Transverse colon (tissue), 4 donors: Measurements from ENCODE around the gene MDFIC. TPM values are rescaled to one million over a fixed set of nuclear protein-coding genes. Genes with fewer than 3 reads are reported as not detected.

Experiments
- DNase-seq: peaks from one replicate; pipeline ENCODE4 v3.0.0-alpha.2; 2019
- H3K27ac ChIP-seq, 4 donors: fragments of 200-600 bp; sonication (generic); 2 replicates each; pipeline ENCODE4 v1.5.1; 2016 to 2018; ENCODE audit warnings: inconsistent platforms in 4 of 4
- H3K27me3 ChIP-seq: fragments of 200-600 bp; sonication (generic); 2 replicates; pipeline ENCODE4 v1.5.1; 2017; ENCODE audit warnings: inconsistent platforms
- H3K36me3 ChIP-seq, 4 donors: fragments of 200-600 bp; sonication (generic); 2 replicates each; pipeline ENCODE4 v1.5.1; 2017 to 2019; ENCODE audit warnings: inconsistent platforms in 4 of 4
- H3K4me1 ChIP-seq, 4 donors: fragments of 200-600 bp; sonication (generic); 2 replicates each; pipeline ENCODE4 v1.5.1; 2017 to 2020; ENCODE audit warnings: inconsistent platforms in 4 of 4
- H3K4me3 ChIP-seq, 4 donors: fragments of 200-600 bp; sonication (generic); 1 replicate in 1 of 4; 2 replicates in 3 of 4; pipeline versions ENCODE4 v1.5.1 to v1.6.1; 2017 to 2019; ENCODE audit warnings: inconsistent platforms in 4 of 4
- H3K9me3 ChIP-seq, 2 donors: fragments of 200-600 bp; sonication (generic); 2 replicates each; pipeline ENCODE4 v1.5.1; 2017 to 2019; ENCODE audit warnings: inconsistent platforms in 2 of 2
- CTCF ChIP-seq, 5 experiments: fragments of 200-600 bp in 3 of 5; fragments of 450-650 bp in 2 of 5; sonication (generic) in 3 of 5; IDR thresholded peaks; 1 replicate in 2 of 5; 2 replicates in 3 of 5; pipeline ENCODE4 v1.5.1; 2016 to 2017; ENCODE audit warnings: antibody characterized with exemption in 5 of 5, inconsistent platforms in 3 of 5, mild to moderate bottlenecking in 2 of 5, moderate library complexity in 1 of 5
- EP300 ChIP-seq: sonication (generic); formaldehyde crosslinking; IDR thresholded peaks from one replicate; pipeline ENCODE4 v1.6.1; 2017; ENCODE audit warnings: antibody characterized with exemption, low read depth
- POLR2A ChIP-seq: fragments of 450-650 bp; IDR thresholded peaks from one replicate; pipeline ENCODE4 v1.6.1; 2016; ENCODE audit warnings: antibody characterized with exemption, mild to moderate bottlenecking, moderate library complexity
- POLR2AphosphoS5 ChIP-seq, 3 donors: sonication (generic); formaldehyde crosslinking; IDR thresholded peaks; one replicate each; pipeline ENCODE4 v1.6.1; 2016; ENCODE audit warnings: antibody characterized with exemption in 3 of 3
- WGBS, 2 donors: methylation state at CpG; one replicate each; pipeline ENCODE4 v1.1.5; 2018; ENCODE audit warnings: low coverage in 1 of 2; 5-methylcytosine and 5-hydroxymethylcytosine counted together
- in situ Hi-C, 4 donors: fragments of 200-750 bp; cut with MboI; loops; one replicate each; pipeline versions ENCODE4 v1.15.0 to v1.15.1; 2017; ENCODE audit warnings: low sequenced_read_pairs in 3 of 4, low pct_ligation_motif_present in 1 of 4, low pct_unique_long_range_greater_than_20kb in 1 of 4
- intact Hi-C: fragments of 100-400 bp; cut with DNase I; formaldehyde crosslinking; loops from one replicate; pipeline ENCODE4 v1.15.1; 2023; ENCODE audit warnings: low total_unique reads
- total RNA-seq, 4 donors: library from RNA; depleted of rRNA; stranded (reverse); fragments of >200 nt; gene quantifications; one replicate each; pipeline ENCODE4 v1.1.0, GENCODE V29; 2016

MDFIC gene
- total RNA-seq, 4 donors from 2014 or later, result 4.5 to 14.8 (median 9.6) TPM

GRCh38 chr7:115024276-115024675 is 102.4 kb downstream of the MDFIC start:
- in situ Hi-C loops, result no loop called here
- no peak overlapping the region for H3K27ac ChIP-seq
- intact Hi-C loops, result no loop called here
- H3K9me3 ChIP-seq, result no peaks in the 10 kb centered on the region
- TF ChIP-seq EP300, result no peak
- no peak for TF ChIP-seq CTCF (IDR thresholded peaks at IDR 0.05)
- TF ChIP-seq POLR2AphosphoS5 (IDR thresholded peaks at IDR 0.05), result no peak
- no peak for TF ChIP-seq POLR2A
- no peak for DNase-seq
- no peaks in the 10 kb centered on the region for H3K4me1 ChIP-seq
- H3K4me3 ChIP-seq, result no peak overlapping the region
- WGBS, 2 donors, result 52 to 73% methylated on average over 3 of the region's 3 CpGs
- no peaks in the 10 kb centered on the region for H3K27me3 ChIP-seq
- H3K36me3 ChIP-seq, result no peaks in the 10 kb centered on the region

GRCh38 chr7:115032715-115033703 is 111.1 kb downstream of the MDFIC start:
- Histone ChIP-seq H3K4me3 (no peak overlapping the region), H3K36me3 (no peaks in the 10 kb centered on the region), H3K27ac (no peak overlapping the region), H3K9me3 (no peaks in the 10 kb centered on the region), H3K27me3 (no peaks in the 10 kb centered on the region), H3K4me1 (peaks cover 0 to 3% (median 0%) of the 10 kb centered on the region in 4 donors)
- intact Hi-C loops, result no loop called here
- in situ Hi-C loops, result no loop called here
- 62 to 76% methylated on average over 4 to 5 of the region's 5 CpGs for WGBS, 2 donors
- TF ChIP-seq POLR2A (no peak), CTCF (IDR thresholded peaks at IDR 0.05) (no peak), POLR2AphosphoS5 (IDR thresholded peaks at IDR 0.05) (no peak), EP300 (no peak)
- DNase-seq, result no peak

GRCh38 chr7:115033917-115034459 is 112.1 kb downstream of the MDFIC start:
- Histone ChIP-seq H3K4me3 (no peak overlapping the region), H3K27ac (no peak overlapping the region), H3K9me3 (no peaks in the 10 kb centered on the region), H3K4me1 (peaks cover 0 to 3% (median 0%) of the 10 kb centered on the region in 4 donors), H3K36me3 (no peaks in the 10 kb centered on the region), H3K27me3 (no peaks in the 10 kb centered on the region)
- DNase-seq, result no peak
- in situ Hi-C loops (no loop called here), intact Hi-C loops (no loop called here)
- TF ChIP-seq POLR2A (no peak), EP300 (no peak), POLR2AphosphoS5 (IDR thresholded peaks at IDR 0.05) (no peak), CTCF (IDR thresholded peaks at IDR 0.05) (no peak)
- 76 to 90% methylated on average over 1 of the region's 1 CpG for WGBS, 2 donors

GRCh38 chr7:115034515-115034914 is 112.6 kb downstream of the MDFIC start:
- no peaks in the 10 kb centered on the region for H3K27me3 ChIP-seq
- peaks cover 0 to 3% (median 0%) of the 10 kb centered on the region in 4 donors for H3K4me1 ChIP-seq
- H3K9me3 ChIP-seq, result no peaks in the 10 kb centered on the region
- intact Hi-C loops, result no loop called here
- WGBS, 2 donors, result 77 to 87% methylated on average over 1 to 2 of the region's 2 CpGs
- DNase-seq, result no peak
- H3K36me3 ChIP-seq, result no peaks in the 10 kb centered on the region
- in situ Hi-C loops, result no loop called here
- TF ChIP-seq EP300 (no peak), POLR2AphosphoS5 (IDR thresholded peaks at IDR 0.05) (no peak), POLR2A (no peak), CTCF (IDR thresholded peaks at IDR 0.05) (no peak)
- H3K27ac ChIP-seq, result no peak overlapping the region
- H3K4me3 ChIP-seq, result no peak overlapping the region
